ENCODE measurements around the gene PIK3R6. TPM values are rescaled to one million over a fixed set of nuclear protein-coding genes. Genes with fewer than 3 reads are reported as not detected.

Gene PIK3R6
- under 1 TPM in 2 of 3 donors, not detected in 1; 0.32 to 0.35 TPM for total RNA-seq

- Mint-ChIP-seq H3K36me3 (ENCODE audit: insufficient read depth) (no peaks in the 10 kb centered on the region), H3K9me3 (no peaks in the 10 kb centered on the region), H3K4me3 (peak within 1 kb of the TSS; percentile 54), H3K27me3 (ENCODE audit: low read depth) (no peaks in the 10 kb centered on the region), H3K4me1 (ENCODE audit: low read depth) (peaks cover 28% of the 10 kb centered on the region)
- ATAC-seq (peak in 1 of 2 donors; percentile 71), DNase-seq (no peak)
These were observed at the start of gene PIK3R6 for GRCh38 chr17:8867361-8867981. PIK3R6 (minus strand) TSS chr17:8867674; CDS start chr17:8849794, 17,880 bp downstream.

- peaks cover 34% of the 10 kb centered on the region for H3K36me3 Mint-ChIP-seq (ENCODE audit: insufficient read depth)
- peaks cover 46% of the 10 kb centered on the region for H3K4me1 Mint-ChIP-seq (ENCODE audit: low read depth)
- H3K27me3 Mint-ChIP-seq (ENCODE audit: low read depth), result no peaks in the 10 kb centered on the region
- ATAC-seq (no peak), DNase-seq (no peak)
- peaks cover 6% of the 10 kb centered on the region for H3K9me3 Mint-ChIP-seq
- H3K4me3 Mint-ChIP-seq, result no peak overlapping the region
These were observed 49.0 kb upstream of the PIK3R6 start for GRCh38 chr17:8916466-8916865.

- Mint-ChIP-seq H3K4me1 (ENCODE audit: low read depth) (peaks cover 38% of the 10 kb centered on the region), H3K9me3 (peaks cover 6% of the 10 kb centered on the region), H3K4me3 (no peak overlapping the region), H3K27me3 (ENCODE audit: low read depth) (no peaks in the 10 kb centered on the region), H3K36me3 (ENCODE audit: insufficient read depth) (peaks cover 35% of the 10 kb centered on the region)
- ATAC-seq (no peak), DNase-seq (no peak)
These were observed 47.1 kb upstream of the PIK3R6 start for GRCh38 chr17:8914554-8914953.

- H3K4me1 Mint-ChIP-seq (ENCODE audit: low read depth), result peaks cover 33% of the 10 kb centered on the region
- ATAC-seq, result no peak
- peaks cover 3% of the 10 kb centered on the region for H3K9me3 Mint-ChIP-seq
- peaks cover 29% of the 10 kb centered on the region for H3K36me3 Mint-ChIP-seq (ENCODE audit: insufficient read depth)
- DNase-seq, result no peak
- no peak overlapping the region for H3K4me3 Mint-ChIP-seq
- H3K27me3 Mint-ChIP-seq (ENCODE audit: low read depth), result no peaks in the 10 kb centered on the region
These were observed 46.4 kb upstream of the PIK3R6 start for GRCh38 chr17:8913879-8914278.

- DNase-seq, result no peak
- ATAC-seq, result no peak
- Mint-ChIP-seq H3K27me3 (ENCODE audit: low read depth) (no peaks in the 10 kb centered on the region), H3K36me3 (ENCODE audit: insufficient read depth) (peaks cover 29% of the 10 kb centered on the region), H3K4me1 (ENCODE audit: low read depth) (peaks cover 31% of the 10 kb centered on the region), H3K9me3 (no peaks in the 10 kb centered on the region), H3K4me3 (no peak overlapping the region)
These were observed 45.6 kb upstream of the PIK3R6 start for GRCh38 chr17:8913091-8913490.

GRCh38 chr17:8912084-8912981 lies 44.9 kb upstream of the PIK3R6 start:
- H3K9me3 Mint-ChIP-seq, result no peaks in the 10 kb centered on the region
- DNase-seq (no peak), ATAC-seq (no peak)
- peaks cover 29% of the 10 kb centered on the region for H3K36me3 Mint-ChIP-seq (ENCODE audit: insufficient read depth)
- peaks cover 33% of the 10 kb centered on the region for H3K4me1 Mint-ChIP-seq (ENCODE audit: low read depth)
- H3K4me3 Mint-ChIP-seq, result no peak overlapping the region
- no peaks in the 10 kb centered on the region for H3K27me3 Mint-ChIP-seq (ENCODE audit: low read depth)

- H3K4me1 Mint-ChIP-seq (ENCODE audit: low read depth), result peaks cover 24% of the 10 kb centered on the region
- H3K27me3 Mint-ChIP-seq (ENCODE audit: low read depth), result no peaks in the 10 kb centered on the region
- H3K36me3 Mint-ChIP-seq (ENCODE audit: insufficient read depth), result peaks cover 24% of the 10 kb centered on the region
- ATAC-seq (no peak), DNase-seq (no peak)
- H3K9me3 Mint-ChIP-seq, result no peaks in the 10 kb centered on the region
- H3K4me3 Mint-ChIP-seq, result no peak overlapping the region
These were observed 43.6 kb upstream of the PIK3R6 start for GRCh38 chr17:8910969-8911604.

GRCh38 chr17:8909586-8910270 lies 42.3 kb upstream of the PIK3R6 start:
- no peak for DNase-seq
- Mint-ChIP-seq H3K4me1 (ENCODE audit: low read depth) (peaks cover 16% of the 10 kb centered on the region), H3K4me3 (no peak overlapping the region), H3K9me3 (no peaks in the 10 kb centered on the region), H3K27me3 (ENCODE audit: low read depth) (no peaks in the 10 kb centered on the region), H3K36me3 (ENCODE audit: insufficient read depth) (peaks cover 32% of the 10 kb centered on the region)
- no peak for ATAC-seq

GRCh38 chr17:8905331-8905730 lies 37.9 kb upstream of the PIK3R6 start:
- DNase-seq (no peak), ATAC-seq (no peak)
- Mint-ChIP-seq H3K36me3 (ENCODE audit: insufficient read depth) (peaks cover 37% of the 10 kb centered on the region), H3K27me3 (ENCODE audit: low read depth) (no peaks in the 10 kb centered on the region), H3K4me1 (ENCODE audit: low read depth) (peaks cover 23% of the 10 kb centered on the region), H3K4me3 (no peak overlapping the region), H3K9me3 (no peaks in the 10 kb centered on the region)

GRCh38 chr17:8904686-8905085 lies 37.2 kb upstream of the PIK3R6 start:
- Mint-ChIP-seq H3K36me3 (ENCODE audit: insufficient read depth) (peaks cover 34% of the 10 kb centered on the region), H3K4me3 (no peak overlapping the region), H3K9me3 (no peaks in the 10 kb centered on the region), H3K4me1 (ENCODE audit: low read depth) (peaks cover 29% of the 10 kb centered on the region), H3K27me3 (ENCODE audit: low read depth) (no peaks in the 10 kb centered on the region)
- DNase-seq (no peak), ATAC-seq (no peak)

GRCh38 chr17:8904201-8904600 lies 36.7 kb upstream of the PIK3R6 start:
- Mint-ChIP-seq H3K27me3 (ENCODE audit: low read depth) (no peaks in the 10 kb centered on the region), H3K4me1 (ENCODE audit: low read depth) (peaks cover 34% of the 10 kb centered on the region), H3K36me3 (ENCODE audit: insufficient read depth) (peaks cover 34% of the 10 kb centered on the region), H3K9me3 (no peaks in the 10 kb centered on the region), H3K4me3 (no peak overlapping the region)
- DNase-seq (no peak), ATAC-seq (no peak)

- ATAC-seq (no peak), DNase-seq (no peak)
- H3K36me3 Mint-ChIP-seq (ENCODE audit: insufficient read depth), result peaks cover 39% of the 10 kb centered on the region
- H3K4me3 Mint-ChIP-seq, result no peak overlapping the region
- H3K4me1 Mint-ChIP-seq (ENCODE audit: low read depth), result peaks cover 64% of the 10 kb centered on the region
- no peaks in the 10 kb centered on the region for H3K27me3 Mint-ChIP-seq (ENCODE audit: low read depth)
- H3K9me3 Mint-ChIP-seq, result no peaks in the 10 kb centered on the region
These were observed 33.4 kb upstream of the PIK3R6 start for GRCh38 chr17:8900626-8901585.

GRCh38 chr17:8900207-8900606 lies 32.7 kb upstream of the PIK3R6 start:
- Mint-ChIP-seq H3K36me3 (ENCODE audit: insufficient read depth) (peaks cover 37% of the 10 kb centered on the region), H3K4me3 (no peak overlapping the region), H3K4me1 (ENCODE audit: low read depth) (peaks cover 68% of the 10 kb centered on the region), H3K27me3 (ENCODE audit: low read depth) (no peaks in the 10 kb centered on the region), H3K9me3 (no peaks in the 10 kb centered on the region)
- ATAC-seq (no peak), DNase-seq (no peak)

Data from activated T-cell treated with anti-CD3 and anti-CD28 coated beads, Interleukin-2, amount 50 U/mL, for 4 hours (primary cell).